GM21786 (cell line): ENCODE results near the gene ECM2.

Experiments
- ATAC-seq: cut with Tn5 transposase; IDR thresholded peaks from one replicate; pipeline ENCODE4 v1.9.1; 2021; ENCODE audit not compliant: unreplicated experiment

Gene ECM2

GRCh38 chr9:92527832-92528521 is 7.8 kb downstream of the ECM2 start:
- no peak for ATAC-seq

GRCh38 chr9:92527291-92527828 is 8.4 kb downstream of the ECM2 start:
- ATAC-seq = no peak

GRCh38 chr9:92525306-92525705 is 10.5 kb downstream of the ECM2 start:
- no peak for ATAC-seq

- no peak for ATAC-seq
Measured at GRCh38 chr9:92524881-92525280, 10.9 kb downstream of the ECM2 start.

GRCh38 chr9:92522983-92523970 is 12.5 kb downstream of the ECM2 start:
- ATAC-seq = no peak

GRCh38 chr9:92520837-92521236 is 15.0 kb downstream of the ECM2 start:
- no peak for ATAC-seq

GRCh38 chr9:92518199-92518598 is 17.6 kb downstream of the ECM2 start:
- no peak for ATAC-seq

GRCh38 chr9:92517046-92517445 is 18.7 kb downstream of the ECM2 start:
- ATAC-seq = no peak

- no peak for ATAC-seq
Measured at GRCh38 chr9:92516521-92516920, 19.3 kb downstream of the ECM2 start.

GRCh38 chr9:92514635-92515034 is 21.2 kb downstream of the ECM2 start:
- no peak for ATAC-seq

- ATAC-seq = no peak
Measured at GRCh38 chr9:92513349-92513748, 22.4 kb downstream of the ECM2 start.

GRCh38 chr9:92512622-92513021 is 23.2 kb downstream of the ECM2 start:
- no peak for ATAC-seq

GRCh38 chr9:92510747-92511146 is 25.0 kb downstream of the ECM2 start:
- no peak for ATAC-seq

GRCh38 chr9:92509050-92509449 is 26.7 kb downstream of the ECM2 start:
- ATAC-seq = no peak

- ATAC-seq = no peak
Measured at GRCh38 chr9:92508018-92508820, 27.6 kb downstream of the ECM2 start.

GRCh38 chr9:92507496-92507895 is 28.3 kb downstream of the ECM2 start:
- ATAC-seq = no peak

GRCh38 chr9:92507005-92507404 is 28.8 kb downstream of the ECM2 start:
- no peak for ATAC-seq

- ATAC-seq = no peak
Measured at GRCh38 chr9:92506184-92506857, 29.5 kb downstream of the ECM2 start.

GRCh38 chr9:92504881-92505280 is 30.9 kb downstream of the ECM2 start:
- no peak for ATAC-seq

- no peak for ATAC-seq
Measured at GRCh38 chr9:92503156-92503555, 32.6 kb downstream of the ECM2 start.
